GM21619 (cell line): ENCODE measurements around the gene ERC2.

ENCODE experiments used
- ATAC-seq: cut with Tn5 transposase; IDR thresholded peaks from one replicate; pipeline ENCODE4 v1.9.1; 2021; ENCODE audit not compliant: unreplicated experiment

The ERC2 gene

DNA sequence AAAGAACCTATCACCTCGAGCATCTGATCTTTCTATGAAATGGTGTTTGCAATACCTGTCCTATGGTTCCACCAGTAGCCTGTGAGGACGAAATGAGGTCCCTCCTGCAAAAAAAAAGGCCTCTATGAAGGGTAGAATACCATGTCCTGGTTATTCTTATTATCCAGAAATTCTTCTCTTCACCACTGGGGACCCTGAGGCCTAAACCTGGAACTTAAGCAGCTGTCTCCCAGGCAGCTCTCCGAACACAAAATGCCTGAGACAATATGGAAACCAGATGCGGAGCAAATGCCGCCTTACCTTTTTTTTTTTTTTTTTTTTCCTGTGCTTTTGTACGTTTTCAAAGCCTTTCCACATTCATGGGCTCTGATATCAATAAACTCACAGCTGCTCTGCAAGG lies 919.1 kb downstream of the ERC2 start:
- ATAC-seq, result no peak

DNA sequence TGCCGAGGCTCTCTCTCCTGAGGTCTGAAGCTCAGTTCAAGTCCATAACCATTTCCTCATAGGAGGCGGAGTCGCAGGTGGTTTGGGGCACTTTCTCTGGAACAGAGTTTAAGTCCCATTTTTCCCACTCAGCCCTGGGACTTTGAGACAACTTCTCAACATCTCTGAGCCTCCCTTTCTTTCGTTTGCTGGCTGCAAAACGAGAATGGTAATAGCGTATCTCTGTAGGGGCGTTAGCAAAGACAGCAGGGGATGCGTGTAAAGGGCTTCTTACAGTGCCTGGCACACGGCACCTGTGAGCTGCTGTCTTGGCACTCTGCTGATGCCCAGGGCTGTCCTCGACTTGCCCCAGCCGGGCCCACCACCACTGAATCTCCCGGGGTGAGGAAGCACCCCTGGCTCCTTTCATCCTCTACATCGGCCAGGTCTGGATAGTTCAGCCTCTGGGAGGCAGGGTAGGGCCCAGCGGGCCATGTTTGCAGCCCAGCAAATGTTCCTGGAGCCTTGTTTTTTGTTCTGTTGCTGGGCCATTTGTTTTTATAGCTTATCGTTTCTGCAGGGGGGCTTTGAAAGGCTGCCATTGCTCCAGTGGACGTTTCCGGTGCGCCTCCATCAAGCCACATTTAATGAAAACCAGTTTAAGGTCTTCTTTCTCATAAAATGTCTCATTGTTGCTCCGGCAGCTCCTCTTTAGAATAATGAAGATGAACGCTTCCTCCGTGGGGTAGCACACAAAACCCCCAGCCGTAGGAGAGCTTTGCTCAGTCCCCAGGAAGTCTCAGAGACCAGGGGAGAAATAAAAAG lies 921.2 kb downstream of the ERC2 start:
- no peak for ATAC-seq

DNA sequence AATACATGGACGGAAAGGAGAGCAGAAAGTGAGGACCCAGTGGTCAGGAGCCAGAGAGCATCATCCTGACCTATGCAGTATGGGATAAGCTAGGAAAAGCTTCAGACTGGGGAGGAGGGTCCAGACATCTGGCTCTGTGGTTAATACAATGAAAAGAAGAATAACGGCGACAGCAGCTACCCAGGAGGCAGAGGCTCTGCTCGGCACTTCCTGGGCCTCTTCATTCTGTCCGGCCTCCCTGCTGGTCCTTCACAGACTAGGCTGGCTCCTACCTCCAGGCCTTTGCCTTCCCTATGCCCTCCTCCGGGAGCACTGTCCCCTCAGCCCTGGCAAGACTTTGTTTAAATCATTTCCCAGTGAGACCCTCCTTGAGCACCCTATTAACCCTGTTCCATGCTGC lies 922.3 kb downstream of the ERC2 start:
- no peak for ATAC-seq

DNA sequence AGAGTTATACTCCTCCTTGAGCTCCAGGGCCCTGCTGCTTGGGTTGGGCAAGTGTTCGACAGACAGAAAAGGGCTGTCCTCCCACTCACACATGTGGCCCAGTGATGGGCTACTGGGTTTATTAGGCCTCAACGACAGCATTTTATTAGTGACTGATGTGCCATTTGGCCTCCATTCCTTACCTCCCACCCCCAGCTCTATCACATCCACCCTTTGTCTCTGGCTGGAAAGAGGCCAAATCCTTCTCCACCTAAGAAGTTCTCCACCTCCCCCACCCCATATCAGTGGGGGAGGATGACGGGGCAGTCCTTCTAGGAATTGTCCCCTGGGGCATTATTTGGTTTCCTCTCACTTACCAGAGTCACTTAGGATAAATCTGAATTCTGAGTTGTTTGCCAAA lies 924.0 kb downstream of the ERC2 start:
- no peak for ATAC-seq

DNA sequence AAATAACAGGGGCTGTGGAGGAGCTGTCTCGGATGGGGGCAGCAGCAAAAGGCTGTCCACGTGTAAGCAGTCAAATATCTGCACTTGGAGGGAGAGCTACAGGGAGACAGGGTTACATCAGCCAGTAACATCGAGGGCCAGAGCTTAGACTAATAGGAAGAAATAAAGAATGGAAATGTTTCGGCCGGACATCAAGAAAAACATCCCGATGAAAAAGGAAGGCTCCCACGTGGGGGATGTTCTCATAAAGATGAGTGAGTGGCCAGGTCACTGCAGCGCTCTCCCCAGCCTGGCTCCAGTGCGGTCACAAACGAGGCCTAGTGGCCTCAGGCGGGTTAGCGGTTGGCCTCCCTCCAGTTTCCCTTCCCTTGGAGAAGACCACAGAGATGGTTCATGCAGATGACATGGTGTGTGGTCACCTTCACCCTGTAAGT lies 925.1 kb downstream of the ERC2 start:
- no peak for ATAC-seq

DNA sequence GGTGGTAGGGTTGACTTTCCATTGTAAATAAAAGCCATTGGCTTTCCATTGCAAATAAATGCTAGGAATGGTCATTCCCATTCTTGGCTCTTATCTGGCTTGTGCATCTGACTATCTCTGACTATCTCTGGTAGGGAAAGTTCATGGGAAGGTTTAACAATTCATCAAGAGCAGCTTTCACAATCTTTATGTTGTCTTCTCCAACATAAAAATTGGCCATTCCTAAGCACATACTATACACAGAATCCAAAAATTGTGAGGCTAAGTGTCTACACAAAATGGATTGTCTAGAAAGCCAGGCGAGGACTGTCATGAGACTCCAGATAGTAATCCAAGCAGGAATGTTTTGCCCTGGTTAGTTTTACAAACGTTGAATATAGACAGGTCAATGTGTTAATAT lies 926.8 kb downstream of the ERC2 start:
- no peak for ATAC-seq

DNA sequence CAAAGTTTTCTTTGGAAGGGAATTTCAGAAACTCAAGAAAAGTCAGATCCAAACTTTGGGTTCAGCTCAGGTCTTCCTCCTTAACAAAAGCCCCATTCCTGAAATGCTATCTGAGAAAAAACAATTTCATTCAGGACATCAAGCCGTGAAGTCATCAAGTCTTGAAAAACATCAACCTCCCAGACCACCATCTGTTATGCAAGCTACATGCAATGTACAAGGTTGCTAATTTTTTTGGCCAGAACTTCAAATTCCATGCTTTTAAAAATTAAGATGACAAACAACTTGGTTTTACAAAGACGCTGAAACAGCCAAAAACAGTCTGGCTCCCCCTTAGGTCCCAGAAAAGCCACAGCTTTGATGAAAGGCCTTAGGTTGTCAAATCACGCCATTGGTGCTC lies 927.3 kb downstream of the ERC2 start:
- ATAC-seq, result no peak

DNA sequence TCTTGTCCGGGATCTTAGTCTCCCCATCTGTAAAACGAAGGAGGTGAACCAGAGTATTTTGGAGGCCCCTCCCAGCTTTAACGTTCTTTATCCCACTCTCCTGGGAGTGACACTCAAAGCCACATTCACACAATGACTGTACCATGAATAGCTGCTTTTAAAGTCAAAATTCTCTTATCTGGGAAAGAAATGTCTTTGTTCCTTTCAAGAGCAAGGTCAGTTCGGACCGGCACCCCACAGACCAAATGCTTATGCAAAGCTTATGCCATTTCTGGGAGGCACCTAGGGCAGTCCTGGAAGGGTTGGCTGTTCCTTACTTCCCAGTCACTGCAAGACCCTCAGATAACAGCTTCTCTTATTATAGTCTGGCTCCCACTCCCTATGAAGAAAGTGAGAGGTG lies 927.7 kb downstream of the ERC2 start:
- no peak for ATAC-seq

DNA sequence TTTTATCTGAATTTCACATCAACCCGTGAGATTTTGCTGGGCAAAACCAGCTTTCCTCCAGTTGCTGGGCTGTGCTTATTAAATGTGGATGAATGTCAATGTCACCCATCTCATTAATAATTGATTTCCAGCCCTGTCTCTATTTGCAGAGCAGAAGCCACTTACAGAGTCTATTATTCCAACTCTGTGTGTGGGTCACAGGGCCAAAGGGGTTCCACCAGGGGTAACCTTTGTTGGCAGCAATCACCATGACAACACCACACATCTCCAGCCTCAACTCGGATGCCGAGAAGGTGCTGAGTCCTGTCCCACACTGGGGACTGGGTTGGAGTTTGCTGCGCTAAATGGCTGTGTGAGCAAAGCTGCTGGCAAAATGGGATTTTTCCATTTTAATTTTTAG lies 930.1 kb downstream of the ERC2 start:
- no peak for ATAC-seq

DNA sequence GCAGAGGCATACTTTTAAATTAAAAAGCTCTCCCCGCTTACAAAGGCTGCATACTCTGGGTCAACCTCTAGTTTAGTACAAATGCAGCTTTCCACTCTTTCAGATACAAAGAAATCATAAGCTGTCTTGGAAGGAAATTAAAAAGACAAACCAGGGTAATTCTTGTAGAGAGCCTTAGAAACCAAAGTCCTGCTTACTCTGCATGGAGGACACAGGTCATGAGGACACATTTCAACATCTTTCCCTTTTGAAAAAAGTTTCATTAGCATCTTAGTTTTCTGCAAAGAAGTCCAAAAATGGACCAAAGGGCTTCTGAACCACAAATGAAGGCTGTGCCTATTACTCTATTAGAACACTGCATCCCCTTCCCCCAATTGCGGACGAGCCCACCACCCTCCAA lies 930.7 kb downstream of the ERC2 start:
- ATAC-seq, result no peak

DNA sequence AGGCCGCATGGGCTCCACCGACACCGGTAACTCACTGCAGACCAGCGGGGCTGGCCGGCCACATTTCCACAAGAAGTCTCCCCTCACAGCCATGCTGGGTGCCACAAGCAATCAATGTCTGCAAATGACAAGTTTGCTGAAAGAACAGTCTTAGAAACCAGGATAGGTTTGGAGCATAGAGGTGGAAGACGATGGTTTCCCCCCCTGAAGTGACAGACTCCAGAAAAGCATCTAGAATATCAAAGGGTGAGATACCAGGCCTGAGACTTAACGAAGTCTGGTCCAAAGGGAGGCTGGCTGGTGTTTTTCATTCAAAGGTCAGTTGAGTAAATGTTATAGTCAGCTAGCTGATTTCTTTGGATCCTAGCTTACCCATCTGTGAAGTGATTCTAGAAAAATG lies 931.1 kb downstream of the ERC2 start:
- no peak for ATAC-seq

DNA sequence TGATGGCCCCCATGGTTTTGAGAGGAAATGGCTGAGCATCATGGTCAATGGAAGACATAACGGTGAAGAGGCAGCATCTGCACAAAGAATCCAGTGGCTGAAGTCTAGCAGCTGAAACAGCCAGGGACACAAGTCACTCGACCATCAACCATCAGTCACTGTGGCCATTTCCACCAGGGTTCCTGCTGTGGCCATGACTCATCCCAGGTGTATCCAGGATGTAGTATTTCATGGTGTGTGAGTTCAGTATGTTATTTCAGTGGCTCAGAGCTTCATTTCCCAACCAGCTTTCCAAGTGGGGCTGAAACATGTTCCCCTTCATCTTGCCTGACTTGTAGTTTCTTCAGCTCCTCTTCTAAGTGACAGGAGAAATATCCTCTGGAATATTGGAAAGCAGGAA lies 933.4 kb downstream of the ERC2 start:
- no peak for ATAC-seq

DNA sequence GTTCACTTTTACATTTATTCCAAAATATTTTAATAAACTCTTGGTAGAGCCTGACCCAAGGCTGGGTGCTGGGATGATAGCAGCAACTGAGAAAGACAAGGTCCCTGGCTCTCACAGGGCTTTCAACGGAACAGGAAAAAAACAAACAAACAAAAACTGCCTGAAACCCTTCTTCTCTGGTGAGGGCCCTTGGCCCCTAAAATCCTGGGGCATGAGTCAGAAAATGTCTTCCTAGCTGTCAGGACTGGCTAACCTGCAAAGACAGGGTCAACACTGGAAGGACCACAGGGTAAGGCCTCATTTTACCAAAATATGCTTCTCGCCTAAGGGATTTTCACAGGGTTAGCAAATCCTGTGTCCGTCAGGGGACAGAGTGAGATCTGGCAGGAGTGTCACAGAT lies 935.5 kb downstream of the ERC2 start:
- no peak for ATAC-seq

DNA sequence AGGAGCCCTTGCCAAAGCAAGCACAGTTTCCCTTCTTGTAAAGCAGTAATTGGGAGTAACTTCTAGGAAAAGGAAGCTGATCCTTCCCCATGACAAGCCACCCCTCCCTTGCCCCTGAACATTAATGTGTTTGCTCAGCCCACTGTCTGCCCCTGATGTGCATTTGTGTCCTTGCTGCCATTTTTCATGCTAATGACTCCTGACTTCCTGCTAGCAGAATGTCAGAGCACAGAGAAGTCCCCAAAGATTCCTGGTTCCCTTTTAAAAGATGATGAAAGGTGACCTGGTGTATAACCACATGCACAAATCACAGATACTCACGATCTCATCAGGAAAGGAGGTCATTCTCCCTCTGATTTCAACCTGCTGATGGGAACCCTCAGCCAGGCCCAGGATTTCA lies 936.9 kb downstream of the ERC2 start:
- ATAC-seq, result no peak

DNA sequence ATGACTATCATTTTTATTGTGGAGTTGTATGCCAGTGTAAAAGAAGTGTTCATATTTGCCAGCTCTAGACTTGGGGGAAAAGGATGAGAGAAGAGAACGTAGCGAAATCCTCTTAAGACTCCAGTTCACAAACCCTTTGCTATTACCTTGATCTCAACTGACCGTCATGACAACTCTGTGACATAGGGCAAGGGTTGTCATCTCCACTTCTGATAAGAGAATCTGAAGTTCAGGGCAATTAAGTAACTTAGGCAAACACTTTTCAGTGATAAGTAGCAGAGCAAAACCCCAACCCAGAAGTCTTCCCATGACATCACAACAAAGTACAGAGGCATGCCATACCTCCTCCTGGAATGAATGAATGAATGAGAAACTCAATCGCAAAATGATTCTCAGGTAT lies 940.9 kb downstream of the ERC2 start:
- no peak for ATAC-seq

DNA sequence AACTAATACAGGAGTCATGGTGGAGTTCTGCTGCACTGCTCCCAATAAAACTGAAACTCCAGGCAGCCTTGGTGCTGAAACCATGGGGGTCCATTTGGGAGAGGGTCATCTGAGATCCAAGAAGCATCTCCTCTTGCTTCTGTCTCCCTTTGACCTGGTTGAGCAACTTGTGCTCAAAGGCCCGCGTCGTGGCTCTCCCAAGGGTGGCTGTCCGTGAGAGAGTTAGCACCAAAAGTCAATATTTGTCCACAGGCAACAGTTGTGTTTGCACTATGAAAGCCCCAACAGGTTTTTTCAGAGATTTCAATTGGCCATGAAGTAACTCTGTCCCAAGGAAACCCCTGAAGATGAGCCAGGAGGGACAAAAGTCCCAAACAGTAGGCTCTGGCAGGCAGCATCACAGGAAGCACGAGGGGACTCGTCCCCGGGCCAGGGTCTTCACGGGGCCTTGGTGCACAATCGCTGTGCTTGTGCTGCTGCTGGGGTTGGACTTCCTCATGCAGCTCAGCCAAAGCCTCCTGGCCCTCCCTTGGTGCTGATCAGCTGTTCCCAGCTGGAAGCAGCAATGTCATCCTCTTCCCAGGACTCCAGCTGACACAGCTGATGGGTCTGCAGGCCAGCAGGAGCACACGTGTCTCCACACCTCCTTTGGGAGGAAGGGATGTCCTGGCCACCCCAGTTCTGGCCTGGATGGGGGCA lies 941.8 kb downstream of the ERC2 start:
- ATAC-seq, result no peak

DNA sequence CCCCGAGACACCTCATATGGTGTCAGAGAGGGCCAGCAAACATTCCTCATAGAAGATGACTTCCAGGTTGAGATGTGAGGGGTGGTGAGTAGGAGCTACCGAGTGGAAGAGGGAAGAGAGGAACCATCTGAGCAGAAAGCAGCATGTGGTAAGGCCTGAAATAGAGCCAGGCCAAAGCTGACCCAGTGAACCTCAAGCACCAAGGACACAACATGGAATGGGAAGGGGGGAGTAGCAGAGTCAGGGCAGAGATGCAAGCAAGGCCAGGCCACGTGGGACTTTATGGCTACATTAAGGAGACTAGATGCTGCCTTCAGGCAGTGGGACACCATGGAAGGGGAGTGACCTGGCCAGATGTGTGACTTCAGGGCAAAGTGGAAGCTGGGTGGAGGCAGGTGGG lies 942.8 kb downstream of the ERC2 start:
- no peak for ATAC-seq

DNA sequence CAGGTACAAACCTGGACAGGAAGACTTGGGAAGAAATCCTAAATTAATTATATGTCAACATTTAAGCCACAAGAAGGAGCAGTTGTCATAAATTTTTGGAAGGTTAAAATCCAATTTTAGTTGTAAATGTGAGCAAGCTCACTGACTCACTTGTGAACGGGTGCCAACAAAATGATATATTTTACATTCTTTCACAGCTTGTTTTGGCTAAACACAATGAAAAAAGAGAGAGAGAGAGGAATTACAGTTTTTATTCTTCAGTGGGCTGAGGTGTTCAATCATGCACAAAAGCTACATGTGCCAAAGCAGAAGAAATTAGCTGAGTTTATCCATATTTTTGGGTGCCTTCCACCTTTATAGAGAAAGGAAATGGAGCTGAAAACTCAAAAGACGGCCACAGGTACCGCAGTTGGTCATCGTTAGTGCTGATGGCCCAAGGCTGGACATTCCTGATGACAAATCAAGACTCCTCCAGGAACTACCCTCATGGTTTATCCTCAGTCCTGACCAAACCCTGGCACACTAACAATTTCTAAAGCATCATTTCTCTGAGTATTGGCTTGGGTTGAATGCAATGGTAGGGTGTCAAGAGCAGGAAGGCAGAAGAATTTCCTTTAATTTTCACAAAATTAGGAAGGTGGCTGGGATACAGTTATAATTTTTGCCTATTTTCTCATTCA lies 943.6 kb downstream of the ERC2 start:
- ATAC-seq, result no peak

DNA sequence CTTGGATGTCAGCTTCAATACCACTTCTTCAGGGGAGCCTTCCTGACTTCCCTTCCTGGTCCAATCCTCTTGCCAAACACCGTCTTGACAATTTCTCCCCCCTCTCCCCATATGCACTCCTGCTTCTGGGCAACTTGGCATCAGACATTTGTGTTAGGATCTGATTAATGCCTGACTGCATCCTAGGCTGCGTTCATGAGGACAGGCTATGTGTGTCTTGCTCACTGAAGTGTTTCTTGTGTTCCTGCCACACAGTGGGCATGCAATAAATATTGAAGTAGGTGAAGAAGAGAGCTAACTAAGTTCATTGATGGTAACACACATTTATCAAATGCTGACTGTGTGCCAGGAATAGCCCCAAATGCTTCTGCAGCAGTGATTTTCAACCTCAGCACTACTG lies 944.8 kb downstream of the ERC2 start:
- ATAC-seq, result no peak

DNA sequence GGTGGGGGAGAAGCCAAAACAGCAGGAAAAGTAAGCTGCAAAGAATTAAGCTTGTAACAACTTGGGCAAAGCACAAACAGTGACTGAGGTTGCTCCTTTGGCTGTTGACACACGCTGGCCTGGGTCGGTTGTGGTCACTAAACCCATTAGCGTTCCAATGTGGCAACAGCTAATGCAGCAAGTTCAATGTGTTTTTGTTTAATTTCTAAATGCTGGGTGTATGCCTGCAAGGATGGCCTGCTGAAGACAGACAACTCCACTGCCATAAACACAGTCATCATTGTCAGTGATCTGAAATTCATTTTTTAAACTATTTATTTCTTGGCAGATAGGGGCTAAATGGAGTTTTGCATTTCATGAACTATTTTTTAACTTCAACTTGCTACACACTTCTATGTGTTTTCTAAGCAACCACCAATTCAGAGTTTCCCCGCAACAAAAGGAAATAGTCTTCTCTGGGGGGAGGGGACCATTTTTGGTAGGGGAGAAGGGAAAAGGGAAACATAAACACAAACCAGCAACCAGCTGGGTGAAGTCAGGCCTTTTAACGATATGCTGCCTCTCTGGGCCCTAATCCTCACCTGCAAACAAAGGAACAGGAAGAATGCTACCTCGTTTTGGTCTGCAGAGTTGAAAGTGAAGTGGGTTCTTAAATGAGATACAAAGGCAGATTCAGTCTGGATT lies 946.4 kb downstream of the ERC2 start:
- no peak for ATAC-seq

DNA sequence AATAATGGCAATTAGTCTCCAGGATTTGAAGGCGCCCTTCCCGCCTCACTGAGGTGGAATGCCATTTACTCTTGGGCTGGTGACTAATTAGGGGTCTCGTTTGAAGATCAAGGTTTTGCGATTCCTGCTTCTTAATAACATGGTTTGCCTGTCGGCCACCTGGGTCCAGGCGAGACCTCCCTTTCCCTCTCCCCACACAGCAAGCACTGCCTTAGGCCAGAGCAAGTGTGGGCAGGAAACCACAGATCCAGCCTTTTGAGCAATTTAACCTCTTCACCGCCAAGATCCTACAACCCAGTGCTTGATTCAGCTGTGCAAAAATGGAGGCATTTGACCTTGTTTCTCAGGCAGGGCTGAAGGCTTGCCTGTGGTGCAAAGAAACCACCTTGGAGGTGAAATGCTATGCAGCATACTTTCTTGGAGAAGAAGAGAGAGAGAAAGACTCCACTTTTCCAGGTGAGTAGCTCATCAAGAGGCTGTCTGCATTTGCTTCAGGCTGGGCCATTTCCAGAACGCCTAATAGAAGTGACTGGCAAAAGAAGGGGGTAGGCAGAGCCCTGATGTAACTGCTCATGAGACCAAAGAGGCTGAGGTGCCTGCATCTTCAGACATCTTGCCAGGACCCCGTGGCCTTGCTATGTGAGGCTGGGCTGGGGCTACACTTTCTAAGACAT lies 947.1 kb downstream of the ERC2 start:
- no peak for ATAC-seq
